Transverse colon (tissue), 4 donors: ENCODE data around the gene FBXL17.

Source experiments
- CTCF ChIP-seq, 5 experiments: fragments of 200-600 bp in 3 of 5; fragments of 450-650 bp in 2 of 5; sonication (generic) in 3 of 5; IDR thresholded peaks; 1 replicate in 2 of 5; 2 replicates in 3 of 5; pipeline ENCODE4 v1.5.1; 2016 to 2017; ENCODE audit warnings: antibody characterized with exemption in 5 of 5, inconsistent platforms in 3 of 5, mild to moderate bottlenecking in 2 of 5, moderate library complexity in 1 of 5
- POLR2A ChIP-seq: fragments of 450-650 bp; IDR thresholded peaks from one replicate; pipeline ENCODE4 v1.6.1; 2016; ENCODE audit warnings: antibody characterized with exemption, mild to moderate bottlenecking, moderate library complexity
- POLR2AphosphoS5 ChIP-seq, 3 donors: sonication (generic); formaldehyde crosslinking; IDR thresholded peaks; one replicate each; pipeline ENCODE4 v1.6.1; 2016; ENCODE audit warnings: antibody characterized with exemption in 3 of 3

- TF ChIP-seq POLR2A (no peak), CTCF (IDR thresholded peaks at IDR 0.05) (no peak), POLR2AphosphoS5 (IDR thresholded peaks at IDR 0.05) (no peak)
Observed at GRCh38 chr5:107979291-107979690, 402.6 kb downstream of the FBXL17 start.
